ENCODE data around the gene SYT14.

DNA sequence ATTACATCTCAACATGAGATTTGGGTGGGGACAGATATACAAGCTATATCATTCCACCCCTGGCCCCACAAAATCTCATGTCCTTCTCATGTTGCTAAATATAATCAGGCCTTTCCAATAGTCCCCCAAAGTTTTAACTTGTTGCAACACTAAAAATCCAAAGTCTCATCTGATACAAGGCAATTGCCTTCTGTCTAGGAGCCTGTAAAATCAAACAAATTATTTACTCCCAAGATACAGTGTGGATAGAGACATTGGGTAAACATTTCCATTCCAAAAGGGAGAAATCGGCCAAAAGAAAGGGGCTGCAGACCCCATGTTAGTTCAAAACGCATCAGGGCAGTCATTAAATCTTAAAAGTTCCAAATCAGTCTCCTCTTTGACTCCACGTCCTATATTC, 47.0 kb downstream of the SYT14 start:
- TF ChIP-seq, protein P1, sequence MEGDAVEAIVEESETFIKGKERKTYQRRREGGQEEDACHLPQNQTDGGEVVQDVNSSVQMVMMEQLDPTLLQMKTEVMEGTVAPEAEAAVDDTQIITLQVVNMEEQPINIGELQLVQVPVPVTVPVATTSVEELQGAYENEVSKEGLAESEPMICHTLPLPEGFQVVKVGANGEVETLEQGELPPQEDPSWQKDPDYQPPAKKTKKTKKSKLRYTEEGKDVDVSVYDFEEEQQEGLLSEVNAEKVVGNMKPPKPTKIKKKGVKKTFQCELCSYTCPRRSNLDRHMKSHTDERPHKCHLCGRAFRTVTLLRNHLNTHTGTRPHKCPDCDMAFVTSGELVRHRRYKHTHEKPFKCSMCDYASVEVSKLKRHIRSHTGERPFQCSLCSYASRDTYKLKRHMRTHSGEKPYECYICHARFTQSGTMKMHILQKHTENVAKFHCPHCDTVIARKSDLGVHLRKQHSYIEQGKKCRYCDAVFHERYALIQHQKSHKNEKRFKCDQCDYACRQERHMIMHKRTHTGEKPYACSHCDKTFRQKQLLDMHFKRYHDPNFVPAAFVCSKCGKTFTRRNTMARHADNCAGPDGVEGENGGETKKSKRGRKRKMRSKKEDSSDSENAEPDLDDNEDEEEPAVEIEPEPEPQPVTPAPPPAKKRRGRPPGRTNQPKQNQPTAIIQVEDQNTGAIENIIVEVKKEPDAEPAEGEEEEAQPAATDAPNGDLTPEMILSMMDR (IDR thresholded peaks at IDR 0.05; ENCODE audit: borderline replicate concordance, extremely low read depth, low read length, poor library complexity, severe bottlenecking) = no peak
- no peak for TF ChIP-seq EZH2 (IDR thresholded peaks at IDR 0.05; ENCODE audit: borderline replicate concordance, low read depth, low read length, severe bottlenecking)
